T-helper 9 cell (primary cell): ENCODE measurements around the gene PLD3.
"Not testable (repeated sequence)": the region's sequence is repeated elsewhere in the genome, so short reads cannot be mapped to it uniquely, and the experiment has no call there.

Experiments used
- DNase-seq: peaks from one replicate; pipeline ENCODE4 v3.0.0-alpha.2; 2020

Gene PLD3

DNA sequence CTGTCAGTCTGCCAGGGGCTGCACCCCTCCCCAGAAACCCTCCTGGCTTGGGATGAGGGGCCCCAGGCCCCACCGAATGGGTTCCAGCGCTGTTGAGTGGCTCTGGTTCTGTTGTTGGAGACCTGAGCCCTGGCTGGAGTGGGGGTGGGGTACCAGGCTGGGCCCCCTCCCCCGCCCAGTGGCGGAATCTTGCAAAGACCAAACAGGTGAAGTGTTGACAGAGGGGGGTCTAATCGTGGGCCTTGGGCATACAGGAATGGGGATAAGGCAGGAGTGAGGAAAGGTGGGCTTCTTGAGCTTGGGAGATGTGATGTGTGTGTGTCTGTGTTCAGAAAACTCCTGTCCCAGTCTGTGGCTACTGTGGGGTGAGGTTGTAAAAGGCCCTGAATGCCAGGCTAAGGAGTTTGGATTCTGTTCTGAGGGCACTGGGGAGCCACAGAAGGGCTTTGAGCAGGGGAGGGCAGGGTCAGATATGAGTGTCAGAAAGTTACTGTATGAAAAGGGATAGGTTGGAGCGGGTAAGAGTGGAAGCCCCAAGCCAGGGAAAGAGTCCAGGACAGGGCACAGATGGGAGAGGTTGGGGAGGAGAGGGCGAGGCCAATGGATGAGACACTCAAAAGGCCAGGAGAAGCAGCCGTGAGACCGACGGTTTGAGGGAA lies 41.7 kb downstream of the PLD3 start, which contains the start of gene HIPK4:
HIPK4 (minus strand) TSS at position 98 of the 659 bp plus-strand sequence. CDS start 279 bp downstream, outside the sequence.
- no peak for DNase-seq

DNA sequence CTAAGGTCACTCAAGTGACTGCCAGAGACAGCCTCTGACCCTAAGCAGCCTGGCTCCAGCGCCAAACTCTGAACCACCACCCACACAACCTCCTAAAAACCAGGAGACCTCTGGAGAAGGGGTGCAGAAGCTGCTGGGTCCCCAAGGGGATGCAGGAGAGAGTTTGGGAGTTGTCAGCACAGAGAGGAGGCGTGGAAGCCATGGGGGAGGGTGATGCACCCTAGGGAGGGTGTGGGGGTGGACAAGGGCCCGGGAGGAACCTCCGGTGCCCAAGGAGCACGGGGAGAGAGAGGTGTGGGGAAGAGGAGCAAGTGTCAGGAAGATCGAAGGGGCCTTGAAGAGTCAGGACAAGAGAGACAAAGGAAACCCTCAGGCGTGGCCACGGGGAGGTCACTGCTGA lies 43.6 kb downstream of the PLD3 start:
- no peak for DNase-seq

DNA sequence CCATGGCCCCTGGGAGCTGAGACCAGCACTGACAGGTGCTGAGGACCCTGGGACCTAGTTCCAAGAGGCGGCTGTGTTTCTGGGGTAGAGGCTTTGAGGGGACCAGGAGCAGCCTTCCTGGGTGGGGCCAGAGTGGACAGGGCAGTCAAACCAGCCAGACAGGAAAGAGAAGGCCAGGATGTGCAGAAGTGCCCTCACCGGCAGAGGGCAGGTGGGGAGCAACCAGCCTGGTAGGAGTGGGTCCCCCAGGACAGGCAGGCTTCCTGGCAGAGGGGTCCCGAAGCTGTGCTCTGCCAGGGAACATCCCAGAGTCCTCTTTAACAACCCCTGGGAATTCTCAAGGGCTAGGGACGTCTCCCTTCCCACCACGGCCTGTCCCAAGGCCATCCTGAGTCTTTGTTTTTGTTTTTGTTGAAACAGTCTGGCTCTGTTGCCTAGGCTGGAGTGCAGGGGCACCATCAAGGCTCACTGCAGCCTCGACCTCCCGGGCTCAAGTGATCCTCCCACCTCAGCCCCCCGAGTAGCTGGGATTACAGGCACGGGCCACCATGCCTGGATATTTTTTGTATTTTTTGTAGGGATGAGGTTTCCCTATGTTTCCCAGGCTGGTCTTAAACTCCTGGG lies 44.5 kb downstream of the PLD3 start:
- DNase-seq = no peak

DNA sequence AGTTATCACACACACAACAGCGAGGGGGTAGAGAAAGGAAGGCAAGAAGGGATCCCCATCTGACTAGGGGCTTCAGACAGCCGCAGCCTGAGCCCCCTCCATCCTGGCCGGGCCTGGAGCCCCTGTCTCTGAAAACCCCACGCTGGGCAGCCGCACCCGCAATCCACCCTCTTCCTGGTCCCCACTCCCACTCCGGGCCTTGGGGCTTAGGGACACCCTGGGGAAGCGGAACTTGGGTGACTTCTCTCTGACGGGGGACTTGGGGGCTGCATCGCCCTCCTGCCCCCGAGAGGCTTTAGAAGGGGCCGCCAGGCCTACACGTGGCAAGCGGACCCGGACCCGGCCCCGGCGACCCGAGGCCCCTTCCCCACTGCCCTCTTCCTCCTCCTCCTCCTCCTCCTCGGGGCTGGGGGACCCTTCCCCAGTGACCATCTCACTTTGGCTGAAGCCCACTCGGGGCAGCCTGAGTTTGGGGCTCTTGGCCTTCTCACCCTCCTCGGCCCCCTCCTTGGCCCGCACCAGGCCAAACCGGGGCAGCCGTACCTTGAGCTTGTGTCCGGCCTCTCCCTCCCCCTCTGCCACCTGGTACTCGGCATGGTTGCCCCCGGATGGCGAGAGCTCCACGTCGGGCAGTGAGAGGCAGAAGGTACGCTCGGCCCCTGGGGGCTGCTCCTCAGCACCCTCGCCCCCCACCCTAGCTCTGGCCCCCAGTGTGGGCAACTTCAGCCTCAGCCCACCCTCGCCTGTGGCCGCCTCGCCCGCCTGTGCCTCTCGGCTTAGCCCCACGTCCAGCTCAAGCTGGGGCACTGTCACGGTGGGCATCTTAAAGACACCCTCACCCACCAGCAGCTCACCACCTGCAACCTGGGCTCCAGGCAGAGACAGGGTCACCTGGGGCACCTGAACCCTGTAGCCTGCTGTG lies 45.7 kb downstream of the PLD3 start:
- DNase-seq = no peak

DNA sequence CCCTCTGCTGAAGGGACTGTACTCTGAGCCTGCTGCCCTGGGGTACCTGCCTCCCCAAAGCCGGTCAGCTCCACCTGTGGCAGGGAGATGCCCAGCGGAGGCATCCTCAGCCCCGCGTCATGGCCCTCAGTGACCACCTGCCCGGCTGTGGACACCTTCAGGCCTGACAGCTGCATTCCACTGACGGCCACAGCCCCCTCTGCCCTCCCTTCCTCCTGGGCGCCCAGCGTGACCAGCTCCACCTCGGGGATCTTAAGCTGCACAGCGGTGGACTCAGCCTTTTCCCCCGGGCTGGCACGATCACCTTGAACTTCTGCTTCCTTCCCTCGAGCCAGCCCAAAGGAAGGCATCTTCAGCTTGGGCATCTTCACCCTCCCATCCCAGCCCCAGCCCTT lies 46.3 kb downstream of the PLD3 start:
- no peak for DNase-seq

DNA sequence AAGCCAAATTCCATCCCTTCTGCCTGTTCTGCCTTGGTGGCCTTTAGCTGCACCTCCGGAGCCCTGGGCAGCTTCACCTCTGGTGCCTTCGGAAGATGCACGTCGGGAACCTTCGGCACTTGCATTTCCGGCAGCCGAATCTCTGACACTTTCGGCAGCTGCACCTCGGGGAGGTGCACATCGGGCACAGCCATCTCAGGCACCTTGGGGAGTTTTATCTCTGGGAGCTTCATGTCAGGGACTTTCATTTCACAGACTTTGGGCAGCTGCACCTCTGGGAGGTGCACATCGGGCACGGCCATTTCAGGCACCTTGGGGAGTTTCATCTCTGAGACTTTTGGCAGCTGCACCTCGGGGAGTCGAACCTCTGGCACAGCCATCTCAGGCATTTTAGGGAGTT lies 47.5 kb downstream of the PLD3 start:
- no peak for DNase-seq

DNA sequence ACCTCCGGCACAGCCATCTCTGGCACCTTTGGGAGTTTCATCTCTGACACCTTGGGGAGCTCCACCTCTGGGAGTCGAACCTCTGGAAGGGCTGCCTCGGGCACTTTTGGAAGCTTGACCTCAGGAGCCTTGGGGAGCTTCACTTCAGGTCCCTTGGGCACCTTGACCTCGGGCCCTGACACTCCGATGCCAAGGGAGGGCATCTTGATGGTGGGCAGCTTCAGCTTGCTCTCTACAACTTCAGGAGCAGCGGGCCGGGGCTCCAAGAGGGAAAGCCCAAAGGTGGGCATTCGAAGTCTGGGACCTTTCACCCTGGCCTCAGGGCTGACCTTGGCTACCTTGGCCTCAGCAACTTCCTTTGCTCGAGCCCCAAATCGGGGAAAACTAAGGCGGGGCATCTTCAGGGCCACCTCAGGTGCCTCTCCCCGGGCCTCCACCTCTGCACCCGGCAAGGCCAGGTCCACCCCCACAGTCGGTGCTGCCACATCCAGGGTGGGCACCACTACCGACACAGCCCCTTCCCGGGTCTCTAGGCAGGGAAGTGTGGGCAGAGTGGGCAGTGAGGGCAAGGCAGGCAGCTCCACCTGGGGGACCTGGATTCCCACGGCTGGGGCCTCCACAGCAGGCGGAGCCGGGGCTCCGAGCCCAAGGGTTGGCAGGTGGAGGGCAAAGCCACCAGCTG lies 48.5 kb downstream of the PLD3 start:
- DNase-seq = no peak

DNA sequence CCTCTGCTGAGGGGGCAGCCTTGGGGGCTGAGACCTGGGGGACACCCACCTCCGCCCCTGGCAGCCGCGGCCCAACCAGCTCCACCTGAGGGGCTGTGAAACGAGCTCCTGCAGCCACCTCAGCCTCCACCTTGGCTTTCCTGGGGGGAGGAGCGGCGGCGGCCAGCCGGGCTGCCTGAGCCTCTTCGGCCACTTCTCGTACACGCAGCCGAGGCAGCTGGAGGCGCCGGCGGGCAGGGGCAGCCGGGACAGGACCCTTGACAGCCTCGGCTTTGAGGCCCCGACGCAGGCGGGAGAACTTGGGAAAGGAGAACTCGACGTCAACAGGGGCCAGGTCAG lies 49.0 kb downstream of the PLD3 start:
- DNase-seq = no peak

DNA sequence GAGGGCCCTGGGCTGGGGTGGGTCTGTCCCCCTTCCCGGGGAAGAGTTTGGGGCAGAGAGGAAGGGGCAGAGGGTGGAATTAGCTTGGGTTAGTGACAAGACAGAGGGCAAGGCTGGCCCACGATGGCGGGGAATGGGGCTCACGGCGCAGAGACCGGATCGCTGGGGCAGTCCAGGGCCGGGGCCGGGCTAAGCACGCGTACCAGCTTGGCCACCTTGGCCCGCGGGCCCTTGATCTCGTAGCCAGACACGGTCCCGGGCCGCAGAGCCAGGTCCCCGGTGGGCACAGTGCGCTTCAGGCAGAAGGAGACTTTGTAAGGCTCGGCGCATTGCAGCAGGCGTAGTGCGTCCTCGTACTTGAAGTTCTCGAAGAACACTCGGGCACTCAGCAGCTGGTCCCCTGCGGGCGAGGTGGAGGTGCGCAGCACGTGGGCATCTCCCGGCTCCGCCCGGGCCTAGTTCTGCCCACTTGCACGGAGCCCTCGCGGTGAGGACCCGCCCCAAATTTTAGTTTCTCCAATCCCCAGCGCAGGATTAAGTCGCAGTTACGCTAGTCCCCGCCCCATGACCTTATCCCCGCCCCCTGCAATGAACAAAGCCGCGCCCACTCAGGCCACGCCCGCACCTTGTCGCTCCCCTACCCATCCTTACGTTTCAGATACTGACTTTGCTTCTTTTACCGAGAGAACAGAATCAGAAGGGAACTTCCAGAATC lies 50.1 kb downstream of the PLD3 start:
- peak; percentile 41 for DNase-seq

DNA sequence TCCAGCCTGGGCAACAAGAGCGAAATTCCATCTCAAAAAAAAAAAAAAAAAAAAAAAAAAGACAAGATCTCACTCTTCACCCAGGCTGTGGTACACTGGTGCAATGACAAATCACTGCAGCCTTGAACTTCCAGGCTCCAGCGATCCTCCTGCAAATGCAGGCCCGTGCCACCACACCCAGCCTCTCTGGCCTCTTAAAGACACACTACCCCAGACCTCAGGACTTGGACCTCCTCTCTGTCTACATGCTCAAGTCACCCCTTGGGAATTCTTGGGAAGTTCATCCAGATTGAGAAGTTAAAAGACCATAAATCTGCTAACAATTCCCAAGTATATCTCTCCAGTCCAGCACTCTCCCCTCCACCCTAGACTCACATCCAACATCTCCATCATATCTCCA lies 52.1 kb downstream of the PLD3 start:
- no peak for DNase-seq

DNA sequence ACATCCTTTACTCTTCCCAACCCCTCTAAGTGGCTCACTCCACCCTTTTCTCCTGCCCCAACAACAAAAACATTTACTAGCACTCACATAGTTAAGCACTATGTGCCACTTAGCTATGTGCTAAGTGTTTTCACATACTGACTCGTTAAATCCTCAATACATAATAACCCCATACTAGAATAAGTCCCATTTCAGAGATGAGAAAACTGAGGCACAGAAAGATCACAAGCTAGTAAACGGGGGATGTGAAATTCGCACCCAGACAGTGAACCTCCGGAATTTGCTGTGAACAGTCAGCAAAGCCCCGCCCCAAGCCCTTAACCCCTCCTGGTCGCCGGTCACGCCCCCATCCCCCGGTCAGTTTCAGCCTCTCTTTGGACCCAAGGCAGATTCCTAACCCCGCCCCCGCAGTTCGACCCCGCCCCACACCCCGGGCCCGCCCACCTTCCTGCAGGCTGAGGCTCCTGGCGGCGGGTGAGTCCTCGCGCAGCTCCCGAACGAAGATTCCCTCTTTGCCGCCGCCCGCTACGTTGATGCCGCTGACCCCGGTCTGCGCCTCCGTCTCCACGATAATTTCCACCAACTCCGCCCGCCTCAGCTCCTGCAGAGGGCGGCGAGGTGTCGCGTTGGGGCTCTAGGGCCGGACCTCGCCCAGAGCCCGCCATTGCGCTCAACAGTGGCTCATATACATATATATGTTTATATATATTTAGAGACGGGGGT lies 54.9 kb downstream of the PLD3 start:
- DNase-seq = peak; percentile 75

DNA sequence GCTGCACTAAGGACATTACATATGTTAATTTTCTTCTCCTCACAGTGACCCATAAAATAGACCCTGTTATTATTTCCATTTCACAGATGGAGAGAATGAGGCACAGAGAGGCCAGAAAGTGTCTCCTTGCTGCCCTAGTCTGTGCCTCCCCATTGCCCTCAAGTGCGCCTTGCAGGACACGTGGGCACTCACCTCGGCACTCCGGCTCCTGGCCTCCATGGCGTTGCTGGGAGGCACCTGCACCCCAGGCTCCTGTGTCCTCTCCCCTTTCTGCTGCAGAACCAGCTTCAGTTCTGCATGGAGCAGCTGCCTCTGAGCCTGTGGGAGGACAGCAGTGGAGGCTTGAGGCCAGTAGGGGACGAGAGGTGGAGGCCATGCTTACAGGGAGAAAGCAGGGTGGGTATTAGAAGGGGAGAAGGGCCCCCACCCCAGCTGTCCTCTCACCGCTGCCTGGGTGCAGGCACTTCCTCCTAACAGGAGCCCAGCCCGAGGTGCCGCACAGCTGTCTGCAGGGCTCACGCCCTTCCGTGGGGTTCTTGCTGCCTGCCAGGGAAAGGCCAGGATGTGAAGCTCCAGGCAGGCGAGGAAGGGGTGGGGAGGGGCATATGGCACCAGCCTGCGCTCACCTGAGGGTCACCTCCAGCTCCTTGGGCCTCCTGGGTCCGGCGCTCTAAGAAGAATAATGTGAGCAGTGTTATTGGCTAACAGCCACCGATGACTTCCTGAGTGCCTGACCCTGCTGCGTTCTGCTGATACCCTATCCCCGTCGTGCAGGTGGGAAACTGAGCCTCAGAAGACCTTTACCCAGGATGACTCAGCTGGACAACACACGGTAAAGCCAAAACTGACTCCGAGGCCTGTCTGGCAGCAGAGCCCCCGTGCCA lies 59.5 kb downstream of the PLD3 start:
- no peak for DNase-seq

DNA sequence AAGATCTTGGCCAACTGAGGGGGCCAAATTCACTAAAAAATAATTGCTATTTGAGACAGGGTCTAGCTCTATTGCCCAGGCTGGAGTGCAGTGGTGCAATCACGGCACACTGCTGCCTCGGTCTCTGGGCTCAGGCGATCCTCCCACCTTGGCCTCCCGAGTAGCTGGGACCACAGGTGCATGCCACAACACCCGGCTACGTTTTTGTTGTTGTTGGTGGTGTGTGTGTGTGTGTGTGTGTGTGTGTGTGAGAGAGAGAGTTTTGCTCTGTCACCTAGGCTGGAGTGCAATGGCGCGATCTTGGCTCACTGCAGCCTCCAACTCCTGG lies 60.1 kb downstream of the PLD3 start:
- not testable (repeated sequence) for DNase-seq

DNA sequence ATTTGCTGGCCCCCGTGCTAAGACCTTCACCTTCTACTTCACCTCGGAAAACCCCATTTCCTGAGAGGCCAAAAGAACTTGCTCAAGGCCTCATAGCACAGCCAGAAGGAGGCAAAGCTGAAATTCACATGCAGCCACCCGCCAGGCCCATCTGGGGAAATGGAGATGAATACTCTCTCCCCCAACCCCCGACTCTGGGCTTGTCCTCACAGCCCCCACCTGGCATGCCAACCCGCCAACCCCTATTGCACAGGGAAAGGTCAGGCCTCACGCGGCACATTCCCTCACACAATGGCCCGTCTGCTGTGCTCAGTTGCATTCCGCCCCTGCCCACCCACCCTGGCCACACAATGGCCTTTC lies 61.5 kb downstream of the PLD3 start:
- DNase-seq = no peak

DNA sequence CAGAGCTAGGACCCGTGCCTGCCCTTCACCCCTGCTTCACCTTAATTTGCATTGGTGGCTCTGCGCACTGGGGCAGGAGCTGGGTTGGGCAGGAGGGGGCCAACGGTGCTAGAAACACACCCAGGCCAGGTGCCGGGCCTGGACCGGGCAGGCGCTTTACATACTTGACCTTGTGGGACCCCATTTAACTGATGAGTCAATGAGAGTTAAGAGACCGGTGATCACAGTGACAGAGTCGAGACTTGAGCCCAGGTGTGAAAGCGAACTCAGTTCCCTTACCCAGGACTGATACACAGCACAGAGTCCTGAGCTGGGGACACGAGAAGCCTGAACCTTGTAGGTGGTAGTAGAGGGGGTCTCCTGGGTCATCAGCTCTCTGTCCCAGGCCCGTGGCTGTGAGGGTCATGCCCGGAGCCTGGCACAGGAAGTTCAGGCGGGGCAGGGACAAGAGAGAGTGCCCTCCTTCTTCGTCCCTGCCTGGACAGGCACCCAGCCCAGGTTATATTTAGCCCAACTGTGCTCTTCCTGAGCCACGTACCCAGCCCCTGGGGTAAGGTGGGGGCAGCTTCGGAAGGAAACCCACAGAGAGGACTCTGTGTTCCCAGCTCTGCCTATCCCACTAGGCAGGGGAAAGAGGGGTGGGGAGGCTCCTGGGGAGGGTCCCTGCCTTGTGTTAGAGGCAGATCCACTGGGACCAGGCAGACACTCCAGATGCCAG lies 62.8 kb downstream of the PLD3 start:
- DNase-seq = no peak

DNA sequence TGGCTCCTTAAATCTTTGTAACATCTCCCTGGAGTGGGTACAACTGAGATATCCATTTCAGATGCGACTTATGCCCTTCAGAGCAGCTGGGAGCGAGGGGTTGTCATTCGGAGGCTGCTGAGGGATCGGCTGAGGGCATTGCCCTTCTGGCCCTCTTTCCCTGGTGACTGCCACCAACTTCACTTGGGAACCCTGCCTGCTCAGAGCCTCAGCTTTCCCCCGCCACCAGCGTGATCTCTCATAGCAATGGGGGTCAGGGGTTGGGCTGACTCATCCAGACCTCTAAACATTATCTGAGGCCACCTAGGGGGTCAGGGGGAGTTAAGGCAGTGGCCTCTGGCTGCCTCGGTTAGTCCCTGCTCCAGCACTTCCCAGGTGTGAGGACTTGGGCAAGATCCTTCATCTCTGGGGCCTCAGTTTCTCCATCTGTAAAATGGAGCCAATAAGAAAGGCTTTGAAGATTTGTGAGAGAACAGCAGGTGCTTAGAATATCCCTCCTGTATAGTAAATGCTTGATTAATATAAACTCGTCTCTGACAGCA lies 63.5 kb downstream of the PLD3 start:
- no peak for DNase-seq

DNA sequence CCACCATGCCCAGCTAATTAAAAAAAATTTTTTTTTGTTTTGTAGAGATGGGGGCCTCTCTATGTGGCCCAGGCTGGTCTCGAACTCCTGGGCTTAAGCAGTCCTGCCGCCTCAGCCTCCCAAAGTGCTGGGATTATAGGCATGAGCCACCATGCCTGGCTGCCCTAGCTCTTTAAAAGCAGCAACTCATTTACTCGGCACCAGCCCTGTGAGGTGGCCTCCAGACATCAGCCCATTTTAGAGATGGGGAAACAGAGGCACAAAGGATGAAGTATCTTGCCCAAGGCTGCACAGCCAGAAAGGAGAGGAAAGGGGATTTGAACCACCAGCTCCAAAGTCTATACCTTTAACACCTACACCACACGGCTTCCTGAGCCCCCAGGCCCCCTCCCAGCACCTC lies 64.4 kb downstream of the PLD3 start:
- DNase-seq = no peak

DNA sequence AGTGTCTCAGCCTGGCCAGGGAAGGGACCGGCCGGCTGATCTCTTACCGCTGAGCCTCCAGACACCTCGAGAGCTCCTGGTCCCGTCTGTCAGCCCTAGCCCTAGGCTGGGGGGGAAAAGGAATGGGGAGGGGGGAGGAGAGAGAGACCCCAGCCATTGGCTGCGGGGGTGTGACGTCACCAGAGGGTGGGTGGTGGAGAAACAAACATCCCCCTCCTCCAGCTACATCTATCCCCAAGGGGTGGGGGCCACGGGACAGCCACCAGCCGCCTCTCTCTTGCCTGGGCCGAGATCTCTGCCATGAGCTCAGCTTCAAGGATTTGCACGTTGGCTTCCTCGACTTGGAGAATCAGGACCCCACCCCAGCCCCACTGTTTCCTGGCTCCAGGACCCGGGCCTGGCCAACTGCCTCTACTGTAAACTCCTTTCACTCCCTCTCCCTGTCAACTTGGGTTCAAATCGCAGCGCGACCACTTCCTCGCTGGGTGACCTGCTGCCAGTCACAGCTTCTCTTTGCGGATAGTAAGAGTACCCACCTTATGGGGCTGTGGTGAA lies 64.9 kb downstream of the PLD3 start, which contains the start of gene PRX:
PRX (minus strand) TSS at position 88 of the 555 bp plus-strand sequence. CDS start 5,446 bp downstream, outside the sequence.
- DNase-seq = no peak
